Psoas muscle (tissue), 8 donors: ENCODE data around the gene FAM81B. TPM values are rescaled to one million over a fixed set of nuclear protein-coding genes. Genes with fewer than 3 reads are reported as not detected.

ENCODE experiments used
- ATAC-seq, 4 donors: fragments of 200-7000 bp; cut with Tn5 transposase; one replicate each; pipeline ENCODE4 v1.9.1; 2020; ENCODE audit warnings: moderate library complexity in 3 of 4, mild to moderate bottlenecking in 2 of 4
- DNase-seq, 2 donors: peaks; one replicate each; pipeline ENCODE4 v3.0.0-alpha.2; 2020
- H3K27ac ChIP-seq: fragments of 200-600 bp; one replicate; pipeline ENCODE4 v1.8.0; 2022
- H3K27me3 ChIP-seq, 3 donors: fragments of 200-600 bp in 1 of 3; one replicate each; pipeline versions ENCODE4 v1.6.1 to v1.8.0; 2013 to 2022; ENCODE audit warnings: low read length in 2 of 3, mild to moderate bottlenecking in 2 of 3, moderate library complexity in 1 of 3; ENCODE audit not compliant: insufficient read depth in 3 of 3
- H3K36me3 ChIP-seq, 2 donors: fragments of 200-600 bp in 1 of 2; one replicate each; pipeline versions ENCODE4 v1.6.1 to v1.8.0; 2013 to 2022; ENCODE audit warnings: low read depth in 1 of 2, mild to moderate bottlenecking in 1 of 2, moderate library complexity in 1 of 2; ENCODE audit not compliant: insufficient read depth in 1 of 2
- H3K4me1 ChIP-seq: fragments of 200-600 bp; one replicate; pipeline ENCODE4 v1.8.0; 2022
- H3K4me3 ChIP-seq: fragments of 200-600 bp; one replicate; pipeline ENCODE4 v1.8.0; 2022; ENCODE audit warnings: mild to moderate bottlenecking
- H3K9me3 ChIP-seq: fragments of 200-600 bp; one replicate; pipeline ENCODE4 v1.8.0; 2022
- CTCF ChIP-seq: fragments of 200-600 bp; IDR thresholded peaks from one replicate; pipeline ENCODE4 v1.8.0; 2022; ENCODE audit warnings: antibody characterized with exemption
- WGBS, 3 donors: extraction: QIAGEN DNeasy Blood & Tissue Kit; methylation state at CpG; one replicate each; pipeline versions ENCODE4 v1.1.6 to v1.1.7; 2013; 5-methylcytosine and 5-hydroxymethylcytosine counted together
- intact Hi-C, 2 donors: fragments of 100-400 bp; cut with DNase I; formaldehyde crosslinking; loops; one replicate each; pipeline versions ENCODE4 v1.11.0 to v1.14.2; 2022
- polyA plus RNA-seq, 3 donors: library from polyadenylated mRNA; stranded (reverse); fragments of 200-250 nt; gene quantifications; one replicate each; pipeline ENCODE4 v1.2.3, GENCODE V29; 2013
- total RNA-seq, 4 donors: library from RNA; stranded (reverse); fragmentation: NEBNext Ultra II Directional in 2 of 4; extraction: Animal tissue kit (Norgen Biotek cat#: 25700) in 2 of 4; gene quantifications; one replicate each; pipeline versions ENCODE4 v1.2.1 to v1.2.4, GENCODE V29; 2021 to 2023
- donor health status: healthy with polysubstance abuse.
- donor health status: DM: no; HTN: no; CAD: no; lungs with moderate emphysema.
- donor health status: Bipolar disorder and iron deficiency.
- donor health status: healthy.
- donor health status: DM: yes; HTN: yes; CAD: no.
- donor health status: DM: no; HTN: no; CAD: no.
- donor health status: DM: no; HTN: no; CAD: no.
- donor health status: DM: yes; HTN: yes; CAD: no.

Gene FAM81B
- total and polyA plus RNA-seq, 7 donors, result not detected

GRCh38 chr5:95374061-95374460, 17.1 kb upstream of the FAM81B start:
- no peak overlapping the region for H3K4me3 ChIP-seq
- H3K4me1 ChIP-seq, result no peaks in the 10 kb centered on the region
- TF ChIP-seq CTCF, result no peak

GRCh38 chr5:95375591-95375990, 15.6 kb upstream of the FAM81B start:
- Histone ChIP-seq H3K36me3 (no peaks in the 10 kb centered on the region), H3K4me3 (no peak overlapping the region), H3K4me1 (no peaks in the 10 kb centered on the region), H3K27me3 (no peaks in the 10 kb centered on the region), H3K27ac (no peak overlapping the region), H3K9me3 (no peaks in the 10 kb centered on the region)
- 61 to 64% (median 62%) methylated on average over 4 of the region's 4 CpGs for WGBS, 3 donors
- intact Hi-C loops, result no loop called here
- no peak for TF ChIP-seq CTCF
- DNase-seq (no peak), ATAC-seq (no peak)

More at GRCh38 chr5:95374061-95374460, 17.1 kb upstream of the FAM81B start:
- no peaks in the 10 kb centered on the region for H3K9me3 ChIP-seq
- H3K27ac ChIP-seq, result no peak overlapping the region
- no peaks in the 10 kb centered on the region for H3K36me3 ChIP-seq
- H3K27me3 ChIP-seq, result no peaks in the 10 kb centered on the region
- DNase-seq (no peak), ATAC-seq (no peak)
- 76 to 86% (median 82%) methylated on average over 7 of the region's 7 CpGs for WGBS, 3 donors
- intact Hi-C loops, result no loop called here

- no peak for DNase-seq
- 47 to 83% (median 61%) methylated on average over 2 of the region's 2 CpGs for WGBS, 3 donors
- intact Hi-C loops, result no loop called here
- no peak overlapping the region for H3K27ac ChIP-seq
- no peaks in the 10 kb centered on the region for H3K27me3 ChIP-seq
- TF ChIP-seq CTCF, result no peak
- no peaks in the 10 kb centered on the region for H3K4me1 ChIP-seq
- no peak for ATAC-seq
- no peaks in the 10 kb centered on the region for H3K9me3 ChIP-seq
- no peaks in the 10 kb centered on the region for H3K36me3 ChIP-seq
- H3K4me3 ChIP-seq, result no peak overlapping the region
These were observed 12.0 kb upstream of the FAM81B start for GRCh38 chr5:95379133-95379532.

GRCh38 chr5:95380103-95380628, 11.0 kb upstream of the FAM81B start:
- Histone ChIP-seq H3K27me3 (no peaks in the 10 kb centered on the region), H3K9me3 (no peaks in the 10 kb centered on the region), H3K4me3 (no peak overlapping the region), H3K36me3 (no peaks in the 10 kb centered on the region), H3K4me1 (no peaks in the 10 kb centered on the region), H3K27ac (no peak overlapping the region)
- ATAC-seq (no peak), DNase-seq (no peak)
- TF ChIP-seq CTCF, result no peak
- 91 to 95% (median 93%) methylated on average over 5 of the region's 5 CpGs for WGBS, 3 donors
- intact Hi-C loops, result no loop called here

- DNase-seq (no peak), ATAC-seq (no peak)
- TF ChIP-seq CTCF, result no peak
- WGBS, 3 donors, result 27 to 36% (median 28%) methylated on average over 4 of the region's 4 CpGs
- Histone ChIP-seq H3K36me3 (no peaks in the 10 kb centered on the region), H3K4me1 (no peaks in the 10 kb centered on the region), H3K27ac (no peak overlapping the region), H3K27me3 (no peaks in the 10 kb centered on the region), H3K9me3 (no peaks in the 10 kb centered on the region), H3K4me3 (no peak overlapping the region)
- intact Hi-C loops, result no loop called here
These were observed 8.4 kb upstream of the FAM81B start for GRCh38 chr5:95382801-95383200.
